OCI-LY1 (cell line): ENCODE results near the gene KCNJ12.

Experiments
- H2AFZ ChIP-seq: fragments of 200-600 bp; sonication (generic), shearing (Covaris generic); 2 replicates; pipeline ENCODE4 v1.6.0; 2014; ENCODE audit warnings: antibody characterized with exemption, mild to moderate bottlenecking, low read length
- H3F3A ChIP-seq: fragments of 200-600 bp; sonication (generic), shearing (Covaris generic); 2 replicates; pipeline ENCODE4 v1.6.0; 2014; ENCODE audit warnings: mild to moderate bottlenecking, antibody characterized with exemption, low read length, moderate library complexity; ENCODE audit not compliant: insufficient read depth
- H3K27ac ChIP-seq: fragments of 200-600 bp; sonication (generic); 2 replicates; pipeline ENCODE4 v1.5.1; 2014; ENCODE audit warnings: low read length, mixed run types, mild to moderate bottlenecking, low read depth; ENCODE audit not compliant: poor library complexity, severe bottlenecking
- H3K27me3 ChIP-seq: fragments of 200-600 bp; sonication (generic); 2 replicates; pipeline ENCODE4 v1.6.0; 2014; ENCODE audit warnings: antibody characterized with exemption, mild to moderate bottlenecking, low read length, moderate library complexity; ENCODE audit not compliant: insufficient read depth
- H3K36me3 ChIP-seq: fragments of 200-600 bp; sonication (generic); 2 replicates; pipeline ENCODE4 v1.6.1; 2014; ENCODE audit warnings: mild to moderate bottlenecking, antibody characterized with exemption, low read length, moderate library complexity, mixed read lengths; ENCODE audit not compliant: insufficient read depth
- H3K4me1 ChIP-seq: fragments of 200-600 bp; sonication (generic); 2 replicates; pipeline ENCODE4 v1.5.1; 2014; ENCODE audit warnings: mild to moderate bottlenecking, low read length, moderate library complexity; ENCODE audit not compliant: insufficient read depth, severe bottlenecking
- H3K4me2 ChIP-seq: fragments of 200-600 bp; sonication (generic), shearing (Covaris generic); 2 replicates; pipeline ENCODE4 v1.6.1; 2014; ENCODE audit warnings: low read length
- H3K4me3 ChIP-seq: fragments of 200-600 bp; sonication (generic); 2 replicates; pipeline ENCODE4 v1.5.1; 2014; ENCODE audit warnings: low read length, low read depth, mild to moderate bottlenecking, mixed read lengths; ENCODE audit not compliant: poor library complexity, severe bottlenecking
- H3K79me2 ChIP-seq: fragments of 200-600 bp; shearing (Covaris generic); 2 replicates; pipeline ENCODE4 v1.6.1; 2016; ENCODE audit warnings: mixed run types, low read length, mixed read lengths; ENCODE audit not compliant: insufficient read depth
- H3K9ac ChIP-seq: fragments of 200-600 bp; sonication (generic), shearing (Covaris generic); 2 replicates; pipeline ENCODE4 v1.6.1; 2014; ENCODE audit warnings: mild to moderate bottlenecking, low read length, mixed read lengths
- H3K9me2 ChIP-seq: fragments of 200-600 bp; sonication (generic), shearing (Covaris generic); 2 replicates; pipeline ENCODE4 v1.6.1; 2014; ENCODE audit warnings: low read depth, mild to moderate bottlenecking, low read length, mixed read lengths
- H3K9me3 ChIP-seq: fragments of 200-600 bp; shearing (Covaris generic); 2 replicates; pipeline ENCODE4 v1.6.1; 2014; ENCODE audit warnings: low read length, mixed read lengths
- H4K20me1 ChIP-seq: fragments of 200-600 bp; sonication (generic), shearing (Covaris generic); 2 replicates; pipeline ENCODE4 v1.6.0; 2016; ENCODE audit warnings: mild to moderate bottlenecking, low read length; ENCODE audit not compliant: insufficient read depth
- CTCF ChIP-seq: fragments of 200-600 bp; sonication (generic), shearing (Covaris generic); IDR thresholded peaks from 2 replicates; pipeline ENCODE4 v1.5.1; 2017; ENCODE audit warnings: mild to moderate bottlenecking, antibody characterized with exemption, low read length, moderate library complexity, mixed read lengths
- EZH2 ChIP-seq: fragments of 200-600 bp; sonication (generic), shearing (Covaris generic); IDR thresholded peaks from 2 replicates; pipeline ENCODE4 v1.8.0; 2017; ENCODE audit warnings: borderline replicate concordance, mixed run types, mild to moderate bottlenecking, antibody characterized with exemption, low read length, moderate library complexity, mixed read lengths

KCNJ12 gene

GRCh38 chr17:21390294-21390693 is 14.1 kb downstream of the KCNJ12 start:
- H3K27ac ChIP-seq = no peak overlapping the region
- H3K27me3 ChIP-seq = peaks cover 6% of the 10 kb centered on the region; the same call in 1 of the 2 replicates
- no peaks in the 10 kb centered on the region for H3K36me3 ChIP-seq
- H3K4me2 ChIP-seq = no peak overlapping the region
- H3K9me3 ChIP-seq = no peaks in the 10 kb centered on the region
- no peaks in the 10 kb centered on the region for H4K20me1 ChIP-seq
- H3K4me3 ChIP-seq = no peak overlapping the region
- no peak overlapping the region for H2AFZ ChIP-seq
- H3K9me2 ChIP-seq = no peaks in the 10 kb centered on the region
- H3K79me2 ChIP-seq = no peaks in the 10 kb centered on the region
- no peaks in the 10 kb centered on the region for H3F3A ChIP-seq
- no peak for TF ChIP-seq EZH2
- no peak for TF ChIP-seq CTCF
- no peaks in the 10 kb centered on the region for H3K4me1 ChIP-seq
- no peak overlapping the region for H3K9ac ChIP-seq

GRCh38 chr17:21392266-21392665 is 16.1 kb downstream of the KCNJ12 start:
- Histone ChIP-seq H2AFZ (no peak overlapping the region), H3K27ac (no peak overlapping the region), H3F3A (no peaks in the 10 kb centered on the region), H3K79me2 (no peaks in the 10 kb centered on the region), H3K9ac (no peak overlapping the region), H3K36me3 (no peaks in the 10 kb centered on the region), H4K20me1 (no peaks in the 10 kb centered on the region), H3K9me2 (no peaks in the 10 kb centered on the region), H3K9me3 (no peaks in the 10 kb centered on the region), H3K4me2 (no peak overlapping the region), H3K27me3 (no peaks in the 10 kb centered on the region; the same call in 1 of the 2 replicates), H3K4me1 (no peaks in the 10 kb centered on the region), H3K4me3 (no peak overlapping the region)
- TF ChIP-seq EZH2 (no peak), CTCF (no peak)

- Histone ChIP-seq H3K79me2 (no peaks in the 10 kb centered on the region), H3K36me3 (no peaks in the 10 kb centered on the region), H3F3A (no peaks in the 10 kb centered on the region), H3K9me3 (no peaks in the 10 kb centered on the region), H3K4me2 (no peak overlapping the region), H3K4me1 (no peaks in the 10 kb centered on the region), H3K9ac (no peak overlapping the region), H3K27ac (no peak overlapping the region), H3K9me2 (no peaks in the 10 kb centered on the region), H2AFZ (no peak overlapping the region), H4K20me1 (no peaks in the 10 kb centered on the region), H3K27me3 (no peaks in the 10 kb centered on the region), H3K4me3 (no peak overlapping the region)
- no peak for TF ChIP-seq CTCF
- no peak for TF ChIP-seq EZH2
Measured at GRCh38 chr17:21394265-21394664, 18.1 kb downstream of the KCNJ12 start.
